LNCAP (cell line): Measurements from ENCODE around the gene EIF3I.

Experiments used
- TF ChIP-seq, protein P1 (sequence below): fragments of 450-650 bp; IDR thresholded peaks from 2 replicates; pipeline ENCODE4 v1.5.1; 2017; ENCODE audit warnings: mild to moderate bottlenecking

The EIF3I gene

GRCh38 chr1:32194984-32195383, 27.2 kb upstream of the EIF3I start:
- TF ChIP-seq, protein P1, sequence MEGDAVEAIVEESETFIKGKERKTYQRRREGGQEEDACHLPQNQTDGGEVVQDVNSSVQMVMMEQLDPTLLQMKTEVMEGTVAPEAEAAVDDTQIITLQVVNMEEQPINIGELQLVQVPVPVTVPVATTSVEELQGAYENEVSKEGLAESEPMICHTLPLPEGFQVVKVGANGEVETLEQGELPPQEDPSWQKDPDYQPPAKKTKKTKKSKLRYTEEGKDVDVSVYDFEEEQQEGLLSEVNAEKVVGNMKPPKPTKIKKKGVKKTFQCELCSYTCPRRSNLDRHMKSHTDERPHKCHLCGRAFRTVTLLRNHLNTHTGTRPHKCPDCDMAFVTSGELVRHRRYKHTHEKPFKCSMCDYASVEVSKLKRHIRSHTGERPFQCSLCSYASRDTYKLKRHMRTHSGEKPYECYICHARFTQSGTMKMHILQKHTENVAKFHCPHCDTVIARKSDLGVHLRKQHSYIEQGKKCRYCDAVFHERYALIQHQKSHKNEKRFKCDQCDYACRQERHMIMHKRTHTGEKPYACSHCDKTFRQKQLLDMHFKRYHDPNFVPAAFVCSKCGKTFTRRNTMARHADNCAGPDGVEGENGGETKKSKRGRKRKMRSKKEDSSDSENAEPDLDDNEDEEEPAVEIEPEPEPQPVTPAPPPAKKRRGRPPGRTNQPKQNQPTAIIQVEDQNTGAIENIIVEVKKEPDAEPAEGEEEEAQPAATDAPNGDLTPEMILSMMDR, result no peak

DNA sequence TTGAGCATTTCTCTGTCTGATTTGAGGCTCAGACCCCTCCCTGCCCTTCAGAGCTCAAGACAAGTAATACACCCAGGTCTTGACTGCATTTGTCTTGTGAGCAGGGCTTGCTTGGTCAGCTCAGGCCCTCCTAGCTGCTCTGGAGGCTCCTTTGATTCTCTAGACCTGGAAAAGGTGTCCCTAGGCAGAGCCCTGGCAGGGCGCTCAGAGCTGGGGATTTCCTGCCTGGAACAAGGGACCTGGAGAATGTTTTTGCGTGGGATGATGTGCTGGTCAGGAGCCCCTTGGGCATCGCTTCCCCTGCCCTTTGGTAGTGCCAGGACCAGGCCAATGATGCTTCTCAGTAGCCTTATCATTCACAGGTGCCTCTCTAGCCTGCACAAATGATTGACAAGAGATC, 26.7 kb upstream of the EIF3I start:
- TF ChIP-seq, protein P1, result no peak

DNA sequence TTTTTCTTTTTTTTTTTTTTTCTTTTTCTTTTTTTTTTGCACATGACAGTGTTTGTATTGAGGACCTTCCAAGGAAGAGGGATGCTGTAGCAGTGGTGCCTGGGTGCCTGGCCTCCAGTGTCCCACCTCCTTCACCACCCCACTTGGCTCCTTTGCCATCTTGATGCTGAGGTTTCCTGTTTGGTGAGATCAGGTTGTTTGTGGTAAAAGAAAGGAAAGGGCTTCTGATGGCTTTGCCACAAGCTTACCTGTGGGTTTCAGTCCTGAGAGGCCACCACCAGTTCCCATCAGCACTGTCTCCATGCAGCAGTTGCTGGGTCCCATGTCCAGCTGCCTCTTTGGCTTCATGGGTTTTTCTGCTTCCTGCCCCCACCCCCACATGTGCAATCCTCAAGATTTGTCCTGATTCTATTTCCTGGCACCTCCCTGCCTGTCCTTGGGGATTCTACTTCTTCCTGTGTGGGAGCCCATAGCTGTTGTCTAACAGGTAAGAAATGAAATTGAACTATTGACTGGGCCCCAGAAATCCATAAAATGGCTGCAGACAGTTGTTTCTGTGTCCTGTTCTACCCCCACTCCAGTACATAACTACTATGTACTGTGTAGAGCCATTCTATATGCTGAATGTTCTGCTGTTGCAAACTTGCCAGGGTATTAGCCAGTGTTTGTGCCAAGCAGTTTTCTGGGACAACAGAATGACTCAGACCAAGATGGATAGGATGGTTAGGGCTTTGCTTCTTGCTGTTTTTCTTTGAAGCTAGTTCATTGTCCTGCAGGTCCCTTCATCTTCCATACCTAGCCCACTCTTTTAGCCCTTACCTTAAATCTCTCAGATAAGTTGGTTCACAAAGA, 26.0 kb upstream of the EIF3I start:
- TF ChIP-seq, protein P1, result no peak

GRCh38 chr1:32197074-32197473, 25.1 kb upstream of the EIF3I start:
- TF ChIP-seq, protein P1, result no peak

DNA sequence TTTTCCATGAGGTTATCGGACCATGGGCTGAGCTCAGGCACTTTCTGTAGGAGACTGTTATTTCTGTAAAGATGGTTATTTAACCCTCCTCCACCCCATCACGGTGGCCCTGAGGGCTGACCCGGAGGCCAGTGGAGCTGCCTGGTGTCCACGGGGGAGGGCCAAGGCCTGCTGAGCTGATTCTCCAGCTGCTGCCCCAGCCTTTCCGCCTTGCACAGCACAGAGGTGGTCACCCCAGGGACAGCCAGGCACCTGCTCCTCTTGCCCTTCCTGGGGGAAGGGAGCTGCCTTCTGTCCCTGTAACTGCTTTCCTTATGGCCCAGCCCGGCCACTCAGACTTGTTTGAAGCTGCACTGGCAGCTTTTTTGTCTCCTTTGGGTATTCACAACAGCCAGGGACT, 24.4 kb upstream of the EIF3I start:
- TF ChIP-seq, protein P1, result no peak

DNA sequence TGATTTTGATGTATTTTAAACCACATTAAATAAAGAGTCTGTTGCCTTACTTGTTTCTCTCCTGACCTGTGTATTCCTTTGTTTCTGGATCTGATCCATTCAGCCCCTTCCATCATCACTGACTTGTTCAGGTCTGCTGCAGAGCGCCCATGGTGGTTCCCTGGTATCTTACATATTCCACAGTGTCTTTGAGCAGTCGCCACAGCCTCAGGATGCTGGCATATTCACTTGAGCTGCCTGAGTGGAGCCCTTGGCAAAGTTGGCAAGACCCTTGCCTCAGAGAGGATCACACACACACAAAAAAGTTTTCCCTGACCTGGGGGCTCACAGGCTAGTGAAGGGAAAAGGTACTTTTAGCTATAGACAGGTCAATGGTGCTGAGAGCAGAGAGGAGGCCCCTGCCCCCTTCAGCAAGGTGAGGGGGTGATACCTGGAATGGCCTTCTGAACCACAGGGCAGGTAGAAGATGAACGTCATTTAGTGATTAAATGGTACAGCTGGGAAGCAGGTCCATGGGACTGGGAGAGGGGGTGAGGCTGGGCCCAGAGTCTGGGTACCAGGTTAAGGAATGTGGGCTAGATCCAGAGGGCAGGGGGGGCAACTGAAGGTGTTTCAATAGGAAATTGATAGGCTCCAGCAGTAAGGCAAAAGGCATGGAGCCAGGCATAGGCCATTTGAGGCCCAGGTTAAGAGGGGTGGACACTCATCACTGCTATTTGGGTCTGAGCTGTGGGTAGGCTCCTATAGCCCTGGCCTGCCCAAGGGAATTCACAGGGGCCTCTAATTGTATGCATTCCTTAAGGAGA, 23.8 kb upstream of the EIF3I start:
- TF ChIP-seq, protein P1, result no peak

- TF ChIP-seq, protein P1, result no peak
Observed at GRCh38 chr1:32199043-32199716, 23.0 kb upstream of the EIF3I start.
